Measurements from ENCODE around the gene SHISAL2B. TPM values are rescaled to one million over a fixed set of nuclear protein-coding genes. Genes with fewer than 3 reads are reported as not detected.

The SHISAL2B gene
- total and polyA plus RNA-seq, 2 donors (not counting 1 experiment from before 2014, with no cell fraction given) = not detected

DNA sequence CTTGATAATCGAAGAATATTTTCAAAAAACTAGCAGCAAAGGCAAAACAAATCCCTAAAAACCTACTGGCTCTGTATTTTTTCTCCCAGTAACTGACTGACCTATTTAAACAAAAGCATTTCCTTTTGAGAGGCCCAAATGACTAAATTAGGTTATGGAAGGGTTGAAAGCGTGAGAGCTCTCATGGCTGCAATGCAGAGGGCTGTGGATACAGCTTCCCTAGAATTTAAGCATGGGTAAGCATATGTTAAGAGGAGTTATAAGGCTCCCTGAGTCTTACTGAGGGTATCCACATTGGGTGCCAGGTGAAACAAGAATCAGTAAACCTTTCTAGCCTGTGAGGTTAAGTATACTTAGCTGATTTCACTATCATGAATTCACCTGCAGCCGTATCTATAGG is 32.3 kb downstream of the SHISAL2B start:
- H3K27me3 Mint-ChIP-seq = no peaks in the 10 kb centered on the region

GRCh38 chr5:64727150-64727549 is 36.8 kb downstream of the SHISAL2B start:
- intact Hi-C loops (cut with micrococcal nuclease) = no loop called here
- Histone ChIP-seq H3K9me3 (ENCODE audit: control extremely low read depth in 1 of 3, control insufficient read depth in 2 of 3, insufficient read depth in 1 of 3, low read length in 2 of 3) (no peaks in the 10 kb centered on the region), H3K27me3 (replicated peaks in 1 of 4; ENCODE audit: control extremely low read depth in 1 of 4, control insufficient read depth in 3 of 4, insufficient read depth in 4 of 4, low read length in 3 of 4) (no peaks in the 10 kb centered on the region), H3K4me2 (replicated peaks; ENCODE audit: low read depth, low read length, poor library complexity, severe bottlenecking) (no peak overlapping the region), H3K4me3 (ENCODE audit: control extremely low read depth in 1 of 5, extremely low read depth in 1 of 5, insufficient read depth in 1 of 5, low read depth in 2 of 5, low read length in 4 of 5) (no peak overlapping the region), H2AFZ (ENCODE audit: insufficient read depth, low read depth, low read length, poor library complexity, severe bottlenecking) (no peak overlapping the region), H3K9ac (ENCODE audit: low read length) (no peak overlapping the region), H4K20me1 (ENCODE audit: control insufficient read depth, insufficient read depth, low read length, poor library complexity, severe bottlenecking) (no peaks in the 10 kb centered on the region), H3K4me1 (ENCODE audit: control insufficient read depth in 2 of 2, insufficient read depth in 2 of 2, low read length in 2 of 2) (no peaks in the 10 kb centered on the region), H3K36me3 (replicated peaks in 1 of 2; ENCODE audit: control extremely low read depth in 1 of 2, control insufficient read depth in 1 of 2, extremely low read depth in 1 of 2, insufficient read depth in 2 of 2, low read length in 1 of 2) (peaks cover 11 to 16% of the 10 kb centered on the region in 2 experiments), H3K79me2 (ENCODE audit: control insufficient read depth, insufficient read depth, low read length) (no peaks in the 10 kb centered on the region), H3K27ac (ENCODE audit: low read length in 2 of 2) (no peak overlapping the region)
- H3K4me3 Mint-ChIP-seq = no peak overlapping the region
- H3K27me3 Mint-ChIP-seq = no peaks in the 10 kb centered on the region
- WGBS (ENCODE audit: insufficient coverage) = no CpG with 5 or more reads among the region's 2 CpGs
- no peak for DNase-seq
- no peaks in the 10 kb centered on the region for H3K9me3 Mint-ChIP-seq (ENCODE audit: insufficient read depth)
- no peak for ATAC-seq (ENCODE audit: low read depth)
- TF ChIP-seq, protein P1, sequence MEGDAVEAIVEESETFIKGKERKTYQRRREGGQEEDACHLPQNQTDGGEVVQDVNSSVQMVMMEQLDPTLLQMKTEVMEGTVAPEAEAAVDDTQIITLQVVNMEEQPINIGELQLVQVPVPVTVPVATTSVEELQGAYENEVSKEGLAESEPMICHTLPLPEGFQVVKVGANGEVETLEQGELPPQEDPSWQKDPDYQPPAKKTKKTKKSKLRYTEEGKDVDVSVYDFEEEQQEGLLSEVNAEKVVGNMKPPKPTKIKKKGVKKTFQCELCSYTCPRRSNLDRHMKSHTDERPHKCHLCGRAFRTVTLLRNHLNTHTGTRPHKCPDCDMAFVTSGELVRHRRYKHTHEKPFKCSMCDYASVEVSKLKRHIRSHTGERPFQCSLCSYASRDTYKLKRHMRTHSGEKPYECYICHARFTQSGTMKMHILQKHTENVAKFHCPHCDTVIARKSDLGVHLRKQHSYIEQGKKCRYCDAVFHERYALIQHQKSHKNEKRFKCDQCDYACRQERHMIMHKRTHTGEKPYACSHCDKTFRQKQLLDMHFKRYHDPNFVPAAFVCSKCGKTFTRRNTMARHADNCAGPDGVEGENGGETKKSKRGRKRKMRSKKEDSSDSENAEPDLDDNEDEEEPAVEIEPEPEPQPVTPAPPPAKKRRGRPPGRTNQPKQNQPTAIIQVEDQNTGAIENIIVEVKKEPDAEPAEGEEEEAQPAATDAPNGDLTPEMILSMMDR (IDR thresholded peaks at IDR 0.05) = no peak
- TF ChIP-seq EZH2 (IDR thresholded peaks at IDR 0.05; ENCODE audit: borderline replicate concordance, insufficient read depth, low read depth, low read length, poor library complexity, severe bottlenecking) = no peak
- CTCF ChIA-PET = no interaction called here
- no peaks in the 10 kb centered on the region for H3K4me1 Mint-ChIP-seq
- H3K27ac Mint-ChIP-seq = no peak overlapping the region
- POLR2A ChIA-PET = no interaction called here

More for the DNA sequence above, 32.3 kb downstream of the SHISAL2B start:
- no peak for TF ChIP-seq EZH2 (IDR thresholded peaks at IDR 0.05; ENCODE audit: borderline replicate concordance, insufficient read depth, low read depth, low read length, poor library complexity, severe bottlenecking)
- TF ChIP-seq, protein P1 (IDR thresholded peaks at IDR 0.05) = no peak
- Histone ChIP-seq H3K4me2 (replicated peaks; ENCODE audit: low read depth, low read length, poor library complexity, severe bottlenecking) (no peak overlapping the region), H3K79me2 (ENCODE audit: control insufficient read depth, insufficient read depth, low read length) (no peaks in the 10 kb centered on the region), H2AFZ (ENCODE audit: insufficient read depth, low read depth, low read length, poor library complexity, severe bottlenecking) (no peak overlapping the region), H3K4me1 (ENCODE audit: control insufficient read depth in 2 of 2, insufficient read depth in 2 of 2, low read length in 2 of 2) (no peaks in the 10 kb centered on the region), H3K36me3 (replicated peaks in 1 of 2; ENCODE audit: control extremely low read depth in 1 of 2, control insufficient read depth in 1 of 2, extremely low read depth in 1 of 2, insufficient read depth in 2 of 2, low read length in 1 of 2) (peaks cover 9 to 12% of the 10 kb centered on the region in 2 experiments), H3K27ac (ENCODE audit: low read length in 2 of 2) (no peak overlapping the region), H3K27me3 (replicated peaks in 1 of 4; ENCODE audit: control extremely low read depth in 1 of 4, control insufficient read depth in 3 of 4, insufficient read depth in 4 of 4, low read length in 3 of 4) (no peaks in the 10 kb centered on the region), H3K9me3 (ENCODE audit: control extremely low read depth in 1 of 3, control insufficient read depth in 2 of 3, insufficient read depth in 1 of 3, low read length in 2 of 3) (no peaks in the 10 kb centered on the region), H3K9ac (ENCODE audit: low read length) (no peak overlapping the region), H3K4me3 (ENCODE audit: control extremely low read depth in 1 of 5, extremely low read depth in 1 of 5, insufficient read depth in 1 of 5, low read depth in 2 of 5, low read length in 4 of 5) (no peak overlapping the region), H4K20me1 (ENCODE audit: control insufficient read depth, insufficient read depth, low read length, poor library complexity, severe bottlenecking) (no peaks in the 10 kb centered on the region)
- DNase-seq = no peak
- Mint-ChIP-seq H3K9me3 (ENCODE audit: insufficient read depth) (no peaks in the 10 kb centered on the region), H3K4me3 (no peak overlapping the region), H3K27ac (no peak overlapping the region), H3K4me1 (no peaks in the 10 kb centered on the region)
- CTCF ChIA-PET = no interaction called here
- 100% methylated on average over 1 of the region's 3 CpGs for WGBS (ENCODE audit: insufficient coverage)
- intact Hi-C loops (cut with micrococcal nuclease) = no loop called here
- ATAC-seq (ENCODE audit: low read depth) = no peak
- POLR2A ChIA-PET = no interaction called here

Data from B cell (primary cell).